Endothelial cell of umbilical vein (primary cell): ENCODE measurements around the gene ATP10A. TPM values are rescaled to one million over a fixed set of nuclear protein-coding genes. Genes with fewer than 3 reads are reported as not detected.

Source experiments
- BruUV-seq: library from RNA; stranded (reverse); fragments of 400-500 nt; replicated peaks from 2 replicates; lab custom pipeline; 2021; lab: Mats Ljungman, UMichigan
- CTCF ChIA-PET: fragments of 300-600, 350-600 bp; sonication (Branson Sonifier 250); formaldehyde crosslinking; loops from one replicate; lab custom pipeline; 2021; ENCODE audit warnings: antibody characterized with exemption, inconsistent platforms; lab: Charles Lee
- POLR2A ChIA-PET: fragments of 300-600, 350-600 bp; sonication (Branson Sonifier 250); formaldehyde crosslinking; loops from one replicate; lab custom pipeline; 2021; ENCODE audit warnings: antibody characterized with exemption, inconsistent platforms; lab: Charles Lee
- DNase-seq: peaks from one replicate; pipeline ENCODE4 v3.0.0-alpha.2; 2011; ENCODE audit warnings: low read depth, low spot score
- FAIRE-seq: peaks from 2 replicates; lab custom pipeline; 2011; peaks lifted over from hg19 to GRCh38; lab: Jason Lieb, UNC
- H2AFZ ChIP-seq: 2 replicates; pipeline ENCODE4 v1.6.0; 2012; ENCODE audit warnings: low read depth, low read length, control low read depth, inconsistent platforms
- H3K27ac ChIP-seq: 2 replicates; pipeline ENCODE4 v1.5.1; 2011; ENCODE audit warnings: low read depth, mild to moderate bottlenecking, control low read depth, low read length, moderate library complexity; ENCODE audit not compliant: insufficient read depth
- H3K27me3 ChIP-seq, 2 experiments: 2 replicates each; pipeline versions ENCODE4 v1.6.0 to v1.6.1; 2011; ENCODE audit warnings: low read length in 2 of 2, mixed read lengths in 1 of 2; ENCODE audit not compliant: control insufficient read depth in 2 of 2, insufficient read depth in 2 of 2
- H3K36me3 ChIP-seq, 2 experiments: 2 replicates in 1 of 2; 3 replicates in 1 of 2; pipeline ENCODE4 v1.5.1; 2011; ENCODE audit warnings: low read length in 2 of 2, mild to moderate bottlenecking in 1 of 2, moderate library complexity in 1 of 2; ENCODE audit not compliant: control insufficient read depth in 2 of 2, insufficient read depth in 2 of 2; ENCODE audit errors: extremely low read depth in 1 of 2
- H3K4me1 ChIP-seq: 3 replicates; pipeline ENCODE4 v1.5.1; 2011; ENCODE audit warnings: mild to moderate bottlenecking, low read length; ENCODE audit not compliant: control insufficient read depth, insufficient read depth; ENCODE audit errors: extremely low read depth
- H3K4me2 ChIP-seq: 2 replicates; pipeline ENCODE4 v1.6.1; 2011; ENCODE audit warnings: low read length, control low read depth, mixed read lengths; ENCODE audit not compliant: insufficient read depth
- H3K4me3 ChIP-seq, 3 experiments: fragments of 200-600 bp in 1 of 3; sonication (generic), shearing (Covaris generic) in 1 of 3; replicated peaks in 1 of 3; 2 replicates each; pipeline ENCODE4 v1.5.1; 2011 to 2016; ENCODE audit warnings: control low read depth in 3 of 3, low read length in 3 of 3, mild to moderate bottlenecking in 2 of 3, inconsistent platforms in 1 of 3, low read depth in 1 of 3, moderate library complexity in 1 of 3; ENCODE audit not compliant: insufficient read depth in 1 of 3
- H3K79me2 ChIP-seq: 2 replicates; pipeline ENCODE4 v1.6.0; 2012; ENCODE audit warnings: low read length, inconsistent platforms; ENCODE audit not compliant: control insufficient read depth, insufficient read depth
- H3K9ac ChIP-seq: replicated peaks from 2 replicates; pipeline ENCODE3; 2011; ENCODE audit warnings: low read length, control low read depth; ENCODE audit not compliant: insufficient read depth; ENCODE audit errors: extremely low read depth
- H3K9me1 ChIP-seq: replicated peaks from 3 replicates; pipeline ENCODE4 v1.6.0; 2011; ENCODE audit warnings: mild to moderate bottlenecking, low read length; ENCODE audit not compliant: control insufficient read depth, insufficient read depth; ENCODE audit errors: extremely low read depth
- H3K9me3 ChIP-seq: replicated peaks from 2 replicates; pipeline ENCODE4 v1.5.1; 2012; ENCODE audit warnings: low read length, inconsistent platforms; ENCODE audit not compliant: control insufficient read depth, insufficient read depth
- H4K20me1 ChIP-seq: replicated peaks from 2 replicates; pipeline ENCODE3; 2011; ENCODE audit warnings: mild to moderate bottlenecking, low read length; ENCODE audit not compliant: control insufficient read depth, insufficient read depth; ENCODE audit errors: extremely low read depth
- EZH2 ChIP-seq: IDR thresholded peaks from 2 replicates; pipeline ENCODE4 v1.6.1; 2012; ENCODE audit warnings: borderline replicate concordance, low read depth, mild to moderate bottlenecking, moderate library complexity, low read length, inconsistent platforms; ENCODE audit not compliant: severe bottlenecking
- FOS ChIP-seq: IDR thresholded peaks from 2 replicates; pipeline ENCODE4 v1.6.1; 2011; ENCODE audit warnings: mild to moderate bottlenecking, low read length, moderate library complexity, borderline replicate concordance; ENCODE audit not compliant: insufficient read depth
- GATA2 ChIP-seq: IDR thresholded peaks from 2 replicates; pipeline ENCODE4 v1.7.0; 2011; ENCODE audit warnings: low read depth, mild to moderate bottlenecking, moderate library complexity, mixed read lengths, low read length; ENCODE audit not compliant: insufficient read length, insufficient read depth
- JUN ChIP-seq: IDR thresholded peaks from 2 replicates; pipeline ENCODE4 v1.6.1; 2011; ENCODE audit warnings: borderline replicate concordance, low read depth; ENCODE audit not compliant: insufficient read length, insufficient read depth
- MAX ChIP-seq: IDR thresholded peaks from 2 replicates; pipeline ENCODE4 v1.6.1; 2011; ENCODE audit not compliant: insufficient read depth, insufficient read length
- MYC ChIP-seq: IDR thresholded peaks from one replicate; pipeline ENCODE4 v1.6.1; 2011; ENCODE audit warnings: mild to moderate bottlenecking, low read depth, low read length
- POLR2A ChIP-seq: IDR thresholded peaks from 2 replicates; pipeline ENCODE4 v1.6.1; 2012; ENCODE audit warnings: low read depth, mild to moderate bottlenecking, control low read depth, low read length
- POLR2AphosphoS5 ChIP-seq: IDR thresholded peaks from 2 replicates; pipeline ENCODE4 v1.6.1; 2012; ENCODE audit warnings: low read depth, mild to moderate bottlenecking, control low read depth, low read length, moderate library complexity; ENCODE audit not compliant: insufficient read depth
- dilution Hi-C: fragments of 300-500 bp; cut with MboI; formaldehyde crosslinking; loops from one replicate; pipeline ENCODE4 v1.15.0; 2019; ENCODE audit warnings: low sequenced_read_pairs; ENCODE audit not compliant: extremely low pct_ligation_motif_present
- intact Hi-C: fragments of 100-400 bp; cut with micrococcal nuclease; formaldehyde crosslinking; loops from one replicate; pipeline ENCODE4 v1.10.0; 2022
- polyA plus RNA-seq, 4 experiments: library from polyadenylated mRNA; depleted of rRNA in 3 of 4; stranded (reverse) in 3 of 4; unstranded in 1 of 4; fragments of >200 nt; gene quantifications; 2 replicates each; pipeline versions ENCODE4 v1.2.1 to v1.2.3, GENCODE V29; 2011 to 2012; ENCODE audit warnings: missing spikeins in 1 of 4
- total RNA-seq: library from RNA; stranded (reverse); gene quantifications from 2 replicates; pipeline ENCODE4 v1.2.3, GENCODE V29; 2021
- TF ChIP-seq, protein P1 (sequence below), 2 donors: IDR thresholded peaks; 1 replicate in 1 of 2; 2 replicates in 1 of 2; pipeline ENCODE4 v1.5.1; 2011; ENCODE audit warnings: low read length in 2 of 2, mild to moderate bottlenecking in 2 of 2, moderate library complexity in 2 of 2, control low read depth in 1 of 2, inconsistent platforms in 1 of 2, low read depth in 1 of 2; ENCODE audit not compliant: insufficient read depth in 1 of 2; ENCODE audit errors: extremely low read depth in 1 of 2

The ATP10A gene
- total and polyA plus RNA-seq, 2 donors (not counting 3 experiments of a cell fraction or from before 2014, with no cell fraction given), result not detected

GRCh38 chr15:25799906-25800700 lies 63.0 kb downstream of the ATP10A start:
- Histone ChIP-seq H2AFZ (no peak overlapping the region), H3K9me1 (no peaks in the 10 kb centered on the region), H3K79me2 (no peaks in the 10 kb centered on the region), H3K9me3 (peaks cover 11% of the 10 kb centered on the region), H3K4me2 (no peak overlapping the region), H3K4me1 (no peaks in the 10 kb centered on the region), H4K20me1 (no peaks in the 10 kb centered on the region), H3K27ac (no peak overlapping the region), H3K36me3 (no peaks in the 10 kb centered on the region), H3K9ac (no peak overlapping the region), H3K27me3 (no peaks in the 10 kb centered on the region), H3K4me3 (no peak overlapping the region)
- POLR2A ChIA-PET, result no interaction called here
- no peak for TF ChIP-seq MAX
- no peak for TF ChIP-seq GATA2
- TF ChIP-seq FOS, result no peak
- no peak for TF ChIP-seq POLR2AphosphoS5
- TF ChIP-seq JUN, result no peak
- no peak for TF ChIP-seq EZH2
- no peak for TF ChIP-seq POLR2A
- TF ChIP-seq, protein P1, sequence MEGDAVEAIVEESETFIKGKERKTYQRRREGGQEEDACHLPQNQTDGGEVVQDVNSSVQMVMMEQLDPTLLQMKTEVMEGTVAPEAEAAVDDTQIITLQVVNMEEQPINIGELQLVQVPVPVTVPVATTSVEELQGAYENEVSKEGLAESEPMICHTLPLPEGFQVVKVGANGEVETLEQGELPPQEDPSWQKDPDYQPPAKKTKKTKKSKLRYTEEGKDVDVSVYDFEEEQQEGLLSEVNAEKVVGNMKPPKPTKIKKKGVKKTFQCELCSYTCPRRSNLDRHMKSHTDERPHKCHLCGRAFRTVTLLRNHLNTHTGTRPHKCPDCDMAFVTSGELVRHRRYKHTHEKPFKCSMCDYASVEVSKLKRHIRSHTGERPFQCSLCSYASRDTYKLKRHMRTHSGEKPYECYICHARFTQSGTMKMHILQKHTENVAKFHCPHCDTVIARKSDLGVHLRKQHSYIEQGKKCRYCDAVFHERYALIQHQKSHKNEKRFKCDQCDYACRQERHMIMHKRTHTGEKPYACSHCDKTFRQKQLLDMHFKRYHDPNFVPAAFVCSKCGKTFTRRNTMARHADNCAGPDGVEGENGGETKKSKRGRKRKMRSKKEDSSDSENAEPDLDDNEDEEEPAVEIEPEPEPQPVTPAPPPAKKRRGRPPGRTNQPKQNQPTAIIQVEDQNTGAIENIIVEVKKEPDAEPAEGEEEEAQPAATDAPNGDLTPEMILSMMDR (IDR thresholded peaks at IDR 0.05; ENCODE audit: extremely low read depth in 1 of 2, insufficient read depth in 1 of 2, low read depth in 1 of 2, low read length in 2 of 2), result no peak
- no peak for TF ChIP-seq MYC
- dilution Hi-C loops, result no loop called here
- BruUV-seq, result no TSS peak
- FAIRE-seq (no peak), DNase-seq (no peak)
- CTCF ChIA-PET, result no interaction called here
- intact Hi-C loops, result no loop called here
